CD14-positive monocyte (primary cell): ENCODE results near the gene GAREM1. TPM values are rescaled to one million over a fixed set of nuclear protein-coding genes. Genes with fewer than 3 reads are reported as not detected.

Experiments
- DNase-seq, 3 donors: peaks; one replicate each; pipeline ENCODE4 v3.0.0-alpha.2; 2011 to 2022
- H2AFZ ChIP-seq: 2 replicates; pipeline ENCODE4 v1.6.0; 2012; ENCODE audit warnings: mild to moderate bottlenecking, low read depth, low read length, inconsistent platforms; ENCODE audit not compliant: insufficient read depth, poor library complexity, severe bottlenecking
- H3K27ac ChIP-seq, 2 donors: 1 replicate in 1 of 2; 2 replicates in 1 of 2; pipeline ENCODE4 v1.5.1; 2012 to 2013; ENCODE audit warnings: low read length in 2 of 2, control low read depth in 1 of 2, inconsistent platforms in 1 of 2, low read depth in 1 of 2, mild to moderate bottlenecking in 1 of 2
- H3K27me3 ChIP-seq, 2 donors: one replicate each; pipeline versions ENCODE4 v1.6.0 to v1.6.1; 2011 to 2013; ENCODE audit warnings: low read length in 2 of 2; ENCODE audit not compliant: control insufficient read depth in 2 of 2, insufficient read depth in 2 of 2
- H3K36me3 ChIP-seq, 2 donors: replicated peaks in 1 of 2; 1 replicate in 1 of 2; 2 replicates in 1 of 2; pipeline versions ENCODE4 v1.5.1 to v1.6.1; 2012 to 2013; ENCODE audit warnings: low read length in 2 of 2, control low read depth in 1 of 2, inconsistent platforms in 1 of 2, mild to moderate bottlenecking in 1 of 2; ENCODE audit not compliant: insufficient read depth in 2 of 2, control insufficient read depth in 1 of 2
- H3K4me1 ChIP-seq, 2 donors: 1 replicate in 1 of 2; 2 replicates in 1 of 2; pipeline versions ENCODE4 v1.5.1 to v1.6.1; 2012 to 2013; ENCODE audit warnings: low read length in 2 of 2, control low read depth in 1 of 2, inconsistent platforms in 1 of 2, mild to moderate bottlenecking in 1 of 2, moderate library complexity in 1 of 2; ENCODE audit not compliant: insufficient read depth in 2 of 2, control insufficient read depth in 1 of 2
- H3K4me2 ChIP-seq: replicated peaks from 2 replicates; pipeline ENCODE3; 2012; ENCODE audit warnings: low read length, moderate library complexity, mild to moderate bottlenecking; ENCODE audit not compliant: poor library complexity, severe bottlenecking; ENCODE audit errors: extremely low read depth
- H3K4me3 ChIP-seq, 3 experiments: fragments of 200-600 bp in 1 of 3; sonication (generic) in 1 of 3; replicated peaks in 1 of 3; 1 replicate in 2 of 3; 2 replicates in 1 of 3; pipeline ENCODE4 v1.5.1; 2011 to 2013; ENCODE audit warnings: low read length in 3 of 3, mild to moderate bottlenecking in 3 of 3, control low read depth in 2 of 3, low read depth in 2 of 3, inconsistent platforms in 1 of 3, moderate library complexity in 1 of 3
- H3K79me2 ChIP-seq: 2 replicates; pipeline ENCODE4 v1.6.0; 2012; ENCODE audit warnings: mild to moderate bottlenecking, control low read depth, inconsistent platforms, low read length, moderate library complexity; ENCODE audit not compliant: insufficient read depth
- H3K9ac ChIP-seq: 2 replicates; pipeline ENCODE4 v1.6.0; 2017; ENCODE audit warnings: low read length, mild to moderate bottlenecking; ENCODE audit not compliant: insufficient read depth, poor library complexity, severe bottlenecking
- H3K9me3 ChIP-seq, 2 donors: replicated peaks in 1 of 2; 1 replicate in 1 of 2; 2 replicates in 1 of 2; pipeline versions ENCODE4 v1.5.1 to v1.6.1; 2012 to 2013; ENCODE audit warnings: low read length in 2 of 2, control low read depth in 1 of 2; ENCODE audit not compliant: control insufficient read depth in 1 of 2, insufficient read depth in 1 of 2
- H4K20me1 ChIP-seq: 2 replicates; pipeline ENCODE4 v1.6.0; 2012; ENCODE audit warnings: mild to moderate bottlenecking, low read length, control low read depth, moderate library complexity; ENCODE audit not compliant: insufficient read depth
- H3K27ac Mint-ChIP-seq, 7 donors: one replicate each; pipeline ENCODE4 v1.8.0; 2020; ENCODE audit warnings: mild to moderate bottlenecking in 7 of 7, mixed read lengths in 7 of 7, moderate library complexity in 6 of 7, inconsistent platforms in 2 of 7
- H3K27me3 Mint-ChIP-seq, 3 donors: one replicate each; pipeline ENCODE4 v1.8.0; 2021 to 2022; ENCODE audit warnings: low read depth in 3 of 3, mild to moderate bottlenecking in 3 of 3, mixed read lengths in 3 of 3, moderate library complexity in 3 of 3, inconsistent platforms in 1 of 3
- H3K36me3 Mint-ChIP-seq, 2 donors: one replicate each; pipeline ENCODE4 v1.8.0; 2020; ENCODE audit warnings: mixed read lengths in 2 of 2, inconsistent platforms in 1 of 2, mild to moderate bottlenecking in 1 of 2
- H3K4me1 Mint-ChIP-seq: one replicate; pipeline ENCODE4 v1.8.0; 2020; ENCODE audit warnings: mild to moderate bottlenecking, mixed read lengths
- H3K4me3 Mint-ChIP-seq, 2 donors: one replicate each; pipeline ENCODE4 v1.8.0; 2020; ENCODE audit warnings: mild to moderate bottlenecking in 2 of 2, mixed read lengths in 2 of 2, moderate library complexity in 1 of 2
- H3K9me3 Mint-ChIP-seq, 7 donors: one replicate each; pipeline ENCODE4 v1.8.0; 2020 to 2022; ENCODE audit warnings: mixed read lengths in 7 of 7, mild to moderate bottlenecking in 6 of 7, moderate library complexity in 6 of 7, inconsistent platforms in 2 of 7
- CTCF ChIP-seq: fragments of 200-600 bp; IDR thresholded peaks from one replicate; pipeline ENCODE4 v1.8.0; 2022; ENCODE audit warnings: antibody characterized with exemption, mild to moderate bottlenecking
- WGBS: methylation state at CpG from one replicate; pipeline ENCODE4 v1.1.5; 2013; ENCODE audit warnings: missing lambda C conversion rate; ENCODE audit not compliant: insufficient coverage; 5-methylcytosine and 5-hydroxymethylcytosine counted together
- intact Hi-C, 2 donors: fragments of 100-400 bp; cut with micrococcal nuclease; formaldehyde crosslinking; loops; one replicate each; pipeline versions ENCODE4 v1.15.0 to v1.15.1; 2023
- polyA plus RNA-seq, 3 donors: library from polyadenylated mRNA; depleted of rRNA in 1 of 3; unstranded in 2 of 3; stranded (reverse) in 1 of 3; fragments of 300-500 nt in 2 of 3; fragments of >200 nt in 1 of 3; fragmentation: Illumina TruSeq in 2 of 3; gene quantifications; 1 replicate in 2 of 3; 2 replicates in 1 of 3; pipeline ENCODE4 v1.2.3, GENCODE V29; 2012 to 2021

Gene GAREM1
- polyA plus RNA-seq, 3 donors: 0.24 TPM; not detected in 2

DNA sequence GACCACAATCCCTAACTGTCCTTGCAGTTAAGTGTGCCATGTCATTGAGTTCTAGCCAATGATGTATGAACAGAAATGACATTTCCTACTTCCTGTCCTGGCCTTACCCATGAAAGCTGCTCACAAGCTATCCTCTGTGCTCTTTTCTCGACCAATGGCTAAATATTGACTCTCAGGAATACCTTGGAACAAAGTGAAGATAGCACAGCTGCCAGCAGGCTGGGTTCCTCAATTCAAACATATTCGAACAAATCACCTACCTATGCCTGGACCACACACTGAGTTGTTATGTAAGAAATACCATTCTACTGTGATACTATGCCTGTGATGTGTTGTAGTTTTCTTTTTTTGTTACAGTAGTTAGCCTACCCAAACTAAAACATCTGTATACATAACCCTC, 65.1 kb downstream of the GAREM1 start:
- Histone ChIP-seq H4K20me1 (no peaks in the 10 kb centered on the region), H2AFZ (no peak overlapping the region), H3K4me1 (no peaks in the 10 kb centered on the region), H3K27me3 (no peaks in the 10 kb centered on the region), H3K4me2 (no peak overlapping the region), H3K4me3 (no peak overlapping the region), H3K9ac (no peak overlapping the region), H3K79me2 (no peaks in the 10 kb centered on the region), H3K27ac (no peak overlapping the region), H3K9me3 (no peaks in the 10 kb centered on the region), H3K36me3 (no peaks in the 10 kb centered on the region)
- TF ChIP-seq CTCF: no peak
- Mint-ChIP-seq H3K9me3 (peaks cover 0 to 2% (median 0%) of the 10 kb centered on the region in 7 donors), H3K4me3 (no peak overlapping the region), H3K36me3 (no peaks in the 10 kb centered on the region), H3K27me3 (no peaks in the 10 kb centered on the region), H3K4me1 (no peaks in the 10 kb centered on the region), H3K27ac (no peak overlapping the region)
- WGBS: 88% methylated on average over 1 of the region's 2 CpGs
- DNase-seq: no peak
- intact Hi-C loops: no loop called here

DNA sequence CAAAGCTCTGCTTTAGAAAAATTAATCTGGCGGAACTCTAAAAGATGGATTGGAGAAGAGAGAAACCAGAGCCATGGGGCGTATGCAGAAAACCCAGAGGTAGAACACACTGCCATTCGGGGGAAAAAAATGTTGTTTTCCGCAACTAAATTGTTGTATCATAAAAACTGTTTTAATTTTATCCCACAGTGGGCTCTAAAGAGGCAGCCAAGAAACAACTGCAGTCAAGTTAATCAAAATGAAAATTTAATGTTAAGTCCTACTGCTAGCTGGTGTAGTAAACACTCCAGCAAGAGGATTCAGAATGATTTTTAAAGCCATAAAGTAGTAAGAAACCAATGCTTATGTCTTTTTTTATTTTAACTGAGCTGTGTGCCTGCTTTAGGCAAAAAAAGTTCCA, 69.1 kb downstream of the GAREM1 start:
- Histone ChIP-seq H2AFZ (no peak overlapping the region), H3K9me3 (no peaks in the 10 kb centered on the region), H3K27me3 (no peaks in the 10 kb centered on the region), H3K9ac (no peak overlapping the region), H4K20me1 (no peaks in the 10 kb centered on the region), H3K4me2 (no peak overlapping the region), H3K36me3 (no peaks in the 10 kb centered on the region), H3K4me3 (no peak overlapping the region), H3K4me1 (no peaks in the 10 kb centered on the region), H3K79me2 (no peaks in the 10 kb centered on the region), H3K27ac (no peak overlapping the region)
- WGBS: 100% methylated on average over 1 of the region's 4 CpGs
- H3K27ac Mint-ChIP-seq: no peak overlapping the region
- H3K4me1 Mint-ChIP-seq: no peaks in the 10 kb centered on the region
- DNase-seq: no peak
- H3K4me3 Mint-ChIP-seq: no peak overlapping the region
- peaks cover 2 to 11% (median 4%) of the 10 kb centered on the region in 7 donors for H3K9me3 Mint-ChIP-seq
- H3K27me3 Mint-ChIP-seq: peaks cover 0 to 5% (median 0%) of the 10 kb centered on the region in 3 donors
- no peaks in the 10 kb centered on the region for H3K36me3 Mint-ChIP-seq
- no peak for TF ChIP-seq CTCF
- intact Hi-C loops: no loop called here
